Left hindlimb (tissue), 1 donor: ENCODE measurements around the gene OTUB2.
"Not testable (repeated sequence)": the region's sequence is repeated elsewhere in the genome, so short reads cannot be mapped to it uniquely, and the experiment has no call there.

Experiments used
- DNase-seq: peaks from one replicate; pipeline ENCODE4 v3.0.0-alpha.2; 2018

OTUB2 gene

DNA sequence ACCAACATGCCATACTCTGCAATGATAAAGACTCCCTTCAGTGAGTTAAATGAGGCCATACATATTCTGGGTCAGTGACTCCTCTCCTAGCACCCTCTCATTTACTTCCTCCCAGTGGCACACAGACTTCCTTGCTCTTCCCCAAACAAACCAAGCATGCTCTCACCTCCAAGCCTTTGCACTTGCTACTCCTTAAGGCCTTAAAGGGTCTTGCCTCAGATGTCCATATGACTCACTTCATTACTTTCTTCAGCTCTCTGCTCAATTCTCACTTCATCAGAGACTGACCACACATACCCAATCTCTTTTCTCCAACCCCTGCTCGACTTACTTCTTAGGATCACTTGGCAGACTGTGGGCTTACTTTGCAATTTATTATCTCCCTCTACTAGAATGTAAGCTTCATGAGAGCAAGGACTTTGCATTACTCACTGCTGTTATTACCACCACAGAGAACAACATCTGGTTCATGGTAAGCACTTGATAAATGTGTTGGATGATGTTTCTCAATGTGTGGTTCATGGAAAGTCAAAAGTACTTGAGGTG, 32.1 kb downstream of the OTUB2 start:
- DNase-seq = no peak

DNA sequence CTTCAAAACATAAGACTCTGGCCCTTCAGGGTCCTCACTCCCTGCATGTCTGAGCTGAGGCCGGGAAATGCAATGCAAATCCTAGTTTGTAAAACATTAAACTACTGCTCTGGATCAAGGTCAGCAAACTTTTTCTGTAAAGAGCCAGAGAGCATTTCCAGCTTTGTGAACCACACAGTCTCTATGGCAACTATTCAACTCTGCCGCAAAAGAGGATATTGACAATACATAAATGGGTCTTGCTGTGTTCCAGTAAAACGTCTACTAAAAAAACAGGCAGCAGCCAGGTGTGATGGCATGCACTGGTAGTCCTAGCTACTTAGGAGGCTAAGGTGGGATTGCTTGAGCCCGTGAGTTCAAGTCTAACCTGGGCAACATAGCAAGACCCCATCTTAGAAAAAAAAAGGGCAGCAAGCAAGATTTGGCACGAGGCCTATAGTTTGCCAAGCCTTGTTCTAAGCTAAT, 32.6 kb downstream of the OTUB2 start:
- DNase-seq = no peak

DNA sequence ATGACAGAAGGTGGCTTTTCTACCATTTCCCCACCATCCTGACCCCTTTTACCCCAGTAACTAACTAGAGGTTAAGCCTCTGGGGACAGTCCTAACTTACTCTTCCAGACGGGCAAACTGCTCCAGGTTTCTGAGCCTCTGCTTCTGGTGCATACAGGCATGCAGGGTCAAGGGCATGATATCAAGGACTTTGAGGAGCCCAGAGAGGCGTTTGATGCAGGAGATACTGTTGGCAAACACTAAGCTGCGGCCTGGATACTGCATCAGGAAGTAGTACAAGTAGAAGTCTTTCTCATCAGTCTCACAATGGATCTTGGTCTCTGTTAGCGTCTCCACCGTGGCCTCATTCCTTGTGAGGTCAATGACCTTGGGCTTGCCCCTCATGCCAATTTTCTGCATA, 33.9 kb downstream of the OTUB2 start:
- DNase-seq = no peak

DNA sequence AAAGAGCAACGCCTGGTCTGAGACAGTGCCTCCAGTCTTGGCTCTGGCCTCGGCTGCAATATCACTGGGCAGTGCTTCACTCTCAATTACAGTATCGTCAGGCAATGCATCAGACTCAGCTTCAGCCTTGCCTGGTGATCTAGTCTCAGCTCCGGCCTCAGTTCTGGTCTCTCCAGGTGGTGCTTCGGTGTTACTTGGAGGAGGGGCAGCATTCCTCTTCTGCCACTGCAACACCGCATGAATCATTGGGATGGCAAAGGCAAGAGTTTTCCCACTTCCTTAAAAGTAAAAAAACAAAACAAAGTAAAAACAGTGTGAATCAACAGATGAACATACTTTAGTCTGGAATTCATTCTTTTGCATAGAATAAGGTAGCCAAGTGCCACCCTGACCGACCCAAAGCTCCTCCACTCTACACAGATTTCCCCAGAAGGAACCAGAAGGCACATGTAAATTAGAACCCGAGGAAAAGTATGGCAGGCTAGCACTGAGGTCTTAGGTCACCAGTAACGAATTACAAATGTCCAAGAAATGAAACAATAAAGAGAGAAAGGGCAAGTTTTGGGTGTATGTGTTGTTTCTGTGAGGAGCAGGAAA, 36.3 kb downstream of the OTUB2 start:
- no peak for DNase-seq

DNA sequence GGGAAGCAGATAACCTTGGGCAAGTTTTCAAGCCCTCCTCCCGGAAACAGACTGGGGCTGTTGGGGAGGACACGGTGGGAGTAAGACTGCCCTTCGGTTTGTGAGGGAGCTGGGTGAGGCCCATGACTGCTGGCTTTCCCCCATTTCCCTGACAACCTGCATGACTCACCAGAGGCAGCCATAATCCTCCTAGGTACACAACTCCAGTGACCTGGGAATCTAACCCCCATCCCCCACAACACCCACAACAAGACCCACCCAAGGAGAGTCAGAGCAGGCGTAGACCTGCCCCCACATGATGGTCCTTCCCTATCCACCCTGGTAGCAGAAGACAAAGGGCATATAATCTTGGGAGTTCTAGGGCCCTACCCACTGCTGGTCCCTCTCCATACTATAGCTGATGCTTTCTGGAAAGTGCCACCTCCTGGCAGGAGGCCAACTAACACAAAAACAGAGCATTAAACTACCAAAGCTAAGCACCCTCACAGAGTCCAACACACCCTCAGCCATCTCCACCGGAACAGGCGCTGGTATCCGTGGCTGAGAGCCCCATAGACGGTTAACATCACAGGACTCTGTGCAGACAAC, 40.0 kb downstream of the OTUB2 start:
- DNase-seq = no peak

DNA sequence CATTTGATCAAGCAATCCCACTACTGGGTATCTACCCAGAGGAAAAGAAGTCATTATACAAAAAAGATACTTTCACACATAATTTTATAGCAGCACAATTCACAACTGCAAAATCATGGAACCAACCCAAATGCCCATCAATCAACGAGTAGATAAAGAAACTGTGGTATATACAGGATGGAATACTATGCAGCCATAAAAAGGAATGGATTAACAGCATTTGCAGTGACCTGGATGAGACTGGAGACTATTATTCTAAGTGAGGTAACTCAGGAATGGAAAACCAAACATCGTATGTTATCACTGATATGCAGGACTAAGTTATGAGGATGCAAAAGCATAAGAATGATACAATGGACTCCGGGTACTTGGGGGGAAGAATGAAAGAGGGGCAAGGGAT, 45.9 kb downstream of the OTUB2 start:
- not testable (repeated sequence) for DNase-seq

DNA sequence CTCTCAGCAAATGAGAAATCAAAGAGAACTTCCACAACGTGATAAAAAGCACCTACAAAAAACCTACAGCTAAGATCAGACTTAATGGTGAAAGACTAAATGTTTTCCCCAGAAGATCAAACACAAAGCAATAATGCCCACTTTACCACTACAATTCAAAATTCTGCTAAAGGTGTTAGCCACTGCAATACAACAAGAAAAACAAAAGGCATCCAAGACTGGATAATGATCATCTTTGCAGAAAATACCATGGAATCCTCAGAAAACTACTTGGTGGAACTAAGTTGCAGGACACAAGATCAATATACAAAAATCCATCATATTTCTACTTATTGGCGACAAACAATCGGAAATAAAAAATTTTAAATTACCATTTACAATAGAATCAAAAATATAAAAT, 48.4 kb downstream of the OTUB2 start:
- DNase-seq = no peak

DNA sequence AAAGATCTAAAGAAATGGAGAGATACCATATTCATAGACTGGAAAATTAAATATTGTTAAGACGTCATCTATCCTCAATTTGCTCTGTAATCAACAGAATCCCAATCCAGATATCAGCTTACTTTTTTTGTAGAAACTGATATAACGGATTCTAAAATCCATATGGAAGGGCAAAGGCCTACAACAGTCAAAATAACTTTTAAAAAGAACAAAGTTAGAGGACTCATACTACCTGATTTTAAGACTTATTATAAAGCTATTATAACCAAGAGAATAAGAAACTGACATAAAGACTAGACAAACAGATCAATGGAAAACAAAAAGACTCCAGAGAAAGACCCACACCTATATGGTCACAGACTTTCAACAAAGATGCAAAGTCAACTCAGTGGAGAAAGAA, 48.9 kb downstream of the OTUB2 start:
- no peak for DNase-seq

DNA sequence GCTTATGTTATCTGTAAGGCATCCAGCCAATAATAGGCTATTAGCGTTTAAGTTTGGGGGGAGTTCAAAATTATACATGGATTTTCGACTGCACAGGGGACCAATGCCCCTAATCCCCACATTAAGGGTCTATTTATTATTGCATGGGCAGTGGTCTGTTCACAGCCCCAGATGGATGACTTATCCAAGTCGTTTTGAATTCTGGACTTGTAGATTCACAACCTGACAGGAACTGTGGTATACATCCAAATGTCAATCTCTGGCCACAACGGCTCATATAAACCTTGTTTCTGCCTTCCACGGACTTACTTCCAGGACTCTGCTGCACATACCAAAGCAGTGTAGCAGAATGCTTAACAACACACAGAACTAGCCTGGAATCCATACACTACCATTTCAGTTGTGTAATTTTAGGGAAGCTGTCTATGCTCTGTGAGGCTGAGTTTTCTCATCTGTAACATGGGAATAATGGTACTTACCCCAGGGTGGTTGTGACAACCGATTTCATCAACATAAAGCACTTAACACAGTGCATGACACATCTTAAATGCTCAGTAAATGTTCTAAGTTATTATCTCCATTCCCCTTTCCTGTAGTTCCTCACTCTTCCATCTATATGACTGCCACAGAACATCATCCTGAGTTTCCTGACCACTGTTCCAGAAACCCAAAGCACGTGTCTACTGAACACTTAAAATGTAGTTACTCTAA, 51.1 kb downstream of the OTUB2 start:
- DNase-seq = no peak

DNA sequence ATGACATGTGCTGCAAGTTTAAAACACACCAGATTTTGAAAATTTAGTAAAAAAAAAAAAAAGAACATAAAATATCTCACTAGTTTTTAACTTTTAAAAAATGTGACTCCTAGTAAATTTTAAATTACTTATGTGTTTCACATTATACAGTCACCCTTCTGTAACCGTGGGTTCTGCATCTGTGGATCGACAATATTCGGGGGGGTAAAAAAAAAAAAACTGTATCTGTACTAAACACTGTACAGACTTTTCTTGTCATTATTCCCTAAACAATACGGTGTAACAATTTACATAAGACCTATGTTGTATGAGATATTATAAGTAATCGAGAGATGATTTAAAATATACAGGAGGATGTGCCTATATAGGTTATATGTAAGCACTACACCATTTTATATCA, 51.7 kb downstream of the OTUB2 start:
- no peak for DNase-seq

DNA sequence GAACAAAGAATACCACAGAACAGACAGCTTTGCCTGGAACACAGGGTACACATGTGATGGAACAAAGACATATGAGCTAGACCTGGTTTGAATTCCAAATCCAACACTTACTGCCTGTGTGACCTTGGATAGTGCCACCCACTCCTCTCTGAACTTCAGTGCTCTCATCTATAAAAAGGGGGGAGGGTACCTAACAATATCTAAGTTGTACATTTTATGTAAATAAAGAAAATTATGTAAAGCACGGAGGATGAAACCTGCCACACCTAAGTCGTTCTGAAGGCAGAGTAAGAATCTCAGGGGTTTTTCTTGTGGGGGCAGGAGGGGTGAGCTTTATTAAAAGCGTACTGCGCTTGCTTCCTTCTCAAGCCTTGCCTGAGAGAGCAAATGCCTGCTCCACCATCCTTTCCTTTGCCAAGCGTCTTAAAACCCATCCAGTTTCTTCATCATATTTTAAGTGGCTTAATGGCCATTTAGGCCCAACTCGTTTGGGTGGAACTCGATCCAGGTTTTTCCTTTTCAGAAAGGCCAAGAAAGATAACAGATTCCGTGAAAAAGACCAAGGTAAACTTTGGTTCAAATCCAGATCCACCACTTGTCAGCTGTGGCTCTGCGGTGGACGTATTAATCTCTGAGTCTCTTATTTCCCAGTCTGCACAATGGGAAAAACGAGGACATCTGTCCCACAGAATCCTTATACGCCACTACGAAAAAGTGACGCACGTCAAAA, 53.9 kb downstream of the OTUB2 start:
- DNase-seq = no peak

DNA sequence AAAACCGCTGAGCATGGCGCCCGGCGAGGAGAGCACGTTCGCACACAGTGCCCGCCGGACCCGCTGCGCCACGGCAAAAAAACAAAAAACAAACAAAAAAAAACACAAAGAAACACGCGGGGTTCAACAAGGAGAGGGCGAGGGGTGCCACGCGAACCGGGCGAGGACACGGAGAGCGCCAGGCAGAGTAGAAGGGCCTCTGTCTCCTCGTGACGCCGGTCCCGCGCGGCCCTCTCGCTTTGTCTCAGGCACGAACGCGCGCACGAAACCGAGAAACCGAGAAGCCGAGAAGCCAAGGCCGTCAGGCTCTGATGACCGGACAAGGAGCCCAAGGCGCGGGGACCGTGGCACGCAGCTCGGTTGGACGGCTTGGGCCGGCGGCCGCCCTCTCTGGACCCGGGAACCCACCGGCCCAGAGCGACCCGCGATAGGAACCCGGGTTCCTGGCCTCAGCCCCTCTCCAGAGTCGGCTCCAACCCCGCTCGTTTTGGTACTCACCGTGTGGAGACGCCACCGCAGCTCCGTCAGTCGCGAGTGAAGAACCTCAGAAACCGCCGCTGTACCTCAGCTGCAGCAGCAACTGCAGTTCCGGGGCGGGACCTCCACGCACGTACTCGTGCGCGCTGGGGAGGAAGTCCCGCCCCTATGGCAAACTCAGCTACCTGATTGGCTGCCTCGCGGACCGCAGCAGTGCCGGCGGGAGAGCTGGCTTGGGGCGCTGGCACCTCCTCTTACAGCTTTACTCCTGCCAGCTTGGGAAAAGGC, 54.7 kb downstream of the OTUB2 start, which contains the start of the genes DDX24 and IFI27L1:
DDX24 (minus strand) TSS at position 582 of the 765 bp plus-strand sequence. CDS start 1,460 bp downstream, outside the sequence.
IFI27L1 (plus strand) TSS at position 690 of the 765 bp plus-strand sequence. CDS start 15,628 bp downstream, outside the sequence.
- DNase-seq = peak; percentile 97

DNA sequence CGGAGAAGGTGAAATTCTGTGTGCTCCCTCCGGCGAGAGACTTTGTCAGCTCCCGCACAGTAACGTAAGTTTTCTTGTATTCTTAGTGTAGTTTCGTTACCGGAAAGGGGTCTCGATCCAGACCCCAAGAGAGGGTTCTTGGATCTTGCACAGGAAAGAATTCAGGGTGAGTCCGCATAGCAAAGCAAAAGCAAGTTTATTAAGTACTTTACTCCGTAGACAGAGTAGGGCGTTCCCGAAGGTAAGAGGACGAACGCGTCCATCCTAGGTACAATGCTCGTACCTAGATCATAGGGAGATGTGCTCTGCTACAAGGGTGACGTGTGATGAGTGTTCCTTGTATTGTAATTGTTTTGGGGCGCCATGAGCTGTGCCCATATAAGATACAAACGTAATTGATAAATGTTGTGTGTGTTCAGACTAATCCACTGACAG, 55.3 kb downstream of the OTUB2 start:
- DNase-seq = peak; percentile 31

DNA sequence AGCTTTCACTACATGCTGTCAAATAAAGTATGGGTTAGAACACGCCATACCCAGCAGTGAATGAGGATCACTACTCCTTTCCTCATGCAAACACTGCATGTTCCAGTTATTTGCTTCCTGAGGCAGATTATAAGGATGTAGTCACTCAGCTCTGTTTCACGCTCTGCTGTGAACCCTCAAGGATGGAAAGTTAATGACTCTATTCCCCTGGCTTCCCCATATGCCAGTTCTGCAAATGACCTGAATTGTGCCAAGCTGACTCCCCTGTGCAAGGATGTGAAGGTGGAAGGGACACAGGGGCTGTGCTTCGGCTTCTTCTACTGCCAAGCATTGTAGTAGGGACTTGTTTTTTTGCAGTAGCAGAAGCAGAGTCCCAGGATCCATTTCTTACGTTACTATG, 61.8 kb downstream of the OTUB2 start:
- DNase-seq = no peak

DNA sequence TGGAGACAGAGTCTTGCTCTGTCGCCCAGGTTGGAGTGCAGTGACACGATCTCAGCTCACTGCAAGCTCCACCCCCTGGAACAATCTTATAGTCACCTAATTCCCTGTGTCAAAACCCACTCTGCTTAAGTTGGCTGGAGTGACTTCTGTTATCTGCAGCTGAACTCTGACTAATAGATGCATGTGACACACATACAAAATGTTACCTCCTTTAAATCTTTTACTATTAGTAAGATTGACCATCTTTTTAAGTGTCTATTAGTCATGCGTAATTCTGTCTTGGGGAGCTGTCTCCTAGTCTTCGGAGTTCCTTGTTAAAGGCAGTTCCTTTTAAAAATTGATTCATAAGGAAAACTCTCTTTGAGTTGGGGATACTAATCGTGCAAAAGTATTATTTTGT, 62.4 kb downstream of the OTUB2 start:
- DNase-seq = no peak

DNA sequence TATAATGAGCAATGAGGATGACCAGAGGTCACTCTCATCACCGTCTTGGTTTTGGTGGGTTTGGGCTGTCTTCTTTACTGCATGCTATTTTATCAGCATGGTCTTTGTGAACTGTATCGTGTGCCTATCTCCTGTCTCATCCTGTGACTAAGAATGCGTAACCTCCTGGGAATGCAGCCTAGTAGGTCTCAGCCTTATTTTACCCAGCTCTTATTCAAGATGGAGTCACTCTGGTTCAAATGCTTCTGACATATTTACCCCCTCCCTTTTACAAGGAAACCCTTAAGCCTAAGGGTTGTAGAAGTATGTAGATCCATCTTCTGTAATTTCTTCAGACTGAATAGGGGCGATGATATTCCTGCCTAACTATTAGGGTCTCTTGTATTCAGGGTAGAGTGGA, 63.3 kb downstream of the OTUB2 start:
- DNase-seq = no peak

DNA sequence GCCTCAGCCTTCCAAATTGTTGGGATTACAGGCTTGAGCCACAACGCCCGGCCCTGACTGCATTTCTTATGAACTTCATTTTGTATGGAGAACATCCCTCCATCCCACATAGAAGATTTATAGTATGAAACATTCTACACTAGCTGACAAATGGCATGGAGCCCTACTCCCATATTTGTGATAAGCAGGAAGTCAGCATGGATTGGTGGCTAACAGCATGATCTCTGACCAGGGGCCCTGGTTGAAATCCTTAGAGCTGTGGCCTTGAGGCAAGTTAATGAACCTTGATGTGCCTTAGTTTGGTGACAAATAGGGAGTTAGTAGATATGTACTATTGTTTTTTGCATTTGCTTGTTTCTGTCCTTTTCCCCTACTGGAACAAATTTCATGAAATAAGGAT, 67.3 kb downstream of the OTUB2 start:
- no peak for DNase-seq

DNA sequence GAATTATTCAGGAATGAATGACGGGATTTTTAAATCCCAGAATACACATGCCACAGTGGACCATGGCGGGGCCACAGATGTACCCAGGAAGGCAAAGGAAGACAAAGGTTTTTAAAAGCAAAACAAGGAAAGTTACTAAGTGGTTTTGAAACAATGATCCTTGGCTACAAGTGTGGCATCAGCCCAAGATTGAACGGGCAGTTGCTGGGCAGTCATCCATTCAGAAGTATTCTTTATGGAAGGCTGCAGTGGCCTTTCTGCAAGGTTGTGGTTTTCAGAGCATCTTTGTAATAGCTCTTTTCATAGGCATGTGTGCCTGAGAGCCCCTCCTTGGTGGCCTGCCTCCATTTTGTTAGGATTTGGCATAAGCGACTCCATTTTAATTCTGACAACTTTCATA, 71.0 kb downstream of the OTUB2 start:
- no peak for DNase-seq
